HAP-1 (cell line): Measurements from ENCODE around the gene GAGE1.
"Not testable (repeated sequence)": the region's sequence is repeated elsewhere in the genome, so short reads cannot be mapped to it uniquely, and the experiment has no call there.

Experiments used
- DNase-seq, 2 experiments: peaks; one replicate each; pipeline ENCODE4 v3.0.0-alpha.2; 2016 to 2020; ENCODE audit warnings: low spot score in 2 of 2
- H3K27me3 ChIP-seq: fragments of 250-450 bp; sonication (Bioruptor Pico); 2 replicates; pipeline ENCODE4 v1.5.1; 2020; ENCODE audit warnings: low read depth, mild to moderate bottlenecking, moderate library complexity
- H3K36me3 ChIP-seq: fragments of 250-450 bp; sonication (Bioruptor Pico); replicated peaks from 2 replicates; pipeline ENCODE4 v1.5.1; 2020; ENCODE audit warnings: mild to moderate bottlenecking
- H3K4me1 ChIP-seq: fragments of 250-450 bp; sonication (Bioruptor Pico); 2 replicates; pipeline ENCODE4 v1.5.1; 2020; ENCODE audit warnings: mild to moderate bottlenecking
- H3K4me3 ChIP-seq: fragments of 250-450 bp; sonication (Bioruptor Pico); 2 replicates; pipeline ENCODE4 v1.5.1; 2020; ENCODE audit warnings: mild to moderate bottlenecking, moderate library complexity
- H3K9me3 ChIP-seq: fragments of 250-450 bp; sonication (Bioruptor Pico); 2 replicates; pipeline ENCODE4 v1.5.1; 2020; ENCODE audit warnings: mild to moderate bottlenecking, moderate library complexity
- in situ Hi-C: fragments of 300-500 bp; cut with MboI; formaldehyde crosslinking; loops from 3 replicates; pipeline ENCODE4 v1.14.3; 2020; ENCODE audit warnings: low sequenced_read_pairs, inconsistent platforms, mixed read lengths

The GAGE1 gene

GRCh38 chrX:49598720-49599119, at the start of gene GAGE1:
GAGE1 (plus strand) TSS chrX:49599020; CDS start chrX:49600175, 1,155 bp downstream.
- in situ Hi-C loops, H3K27me3 ChIP-seq: not testable (repeated sequence)

GRCh38 chrX:49550989-49551388, 47.8 kb upstream of the GAGE1 start, which contains the start of gene GAGE12E:
GAGE12E (plus strand) TSS chrX:49551289; CDS start chrX:49552444, 1,155 bp downstream.
- H3K9me3 ChIP-seq, H3K4me1 ChIP-seq, H3K27me3 ChIP-seq, H3K4me3 ChIP-seq, H3K36me3 ChIP-seq, DNase-seq, in situ Hi-C loops: not testable (repeated sequence)

More at GRCh38 chrX:49598720-49599119, at the start of gene GAGE1:
- H3K4me3 ChIP-seq, H3K9me3 ChIP-seq, H3K4me1 ChIP-seq, H3K36me3 ChIP-seq, DNase-seq: not testable (repeated sequence)

- DNase-seq, H3K36me3 ChIP-seq, in situ Hi-C loops, H3K4me1 ChIP-seq, H3K9me3 ChIP-seq, H3K4me3 ChIP-seq, H3K27me3 ChIP-seq: not testable (repeated sequence)
Measured at GRCh38 chrX:49560542-49560941, 38.3 kb upstream of the GAGE1 start, which contains the start of gene GAGE12F. GAGE12F (plus strand) TSS chrX:49560842; CDS start chrX:49561997, 1,155 bp downstream.

- H3K4me1 ChIP-seq, in situ Hi-C loops, H3K4me3 ChIP-seq, H3K27me3 ChIP-seq, H3K9me3 ChIP-seq, H3K36me3 ChIP-seq: not testable (repeated sequence)
- peak in 1 of 2 experiments; percentile 4 for DNase-seq
Measured at GRCh38 chrX:49568728-49569127, 30.1 kb upstream of the GAGE1 start.

- H3K4me1 ChIP-seq, DNase-seq, H3K36me3 ChIP-seq, in situ Hi-C loops, H3K4me3 ChIP-seq, H3K9me3 ChIP-seq, H3K27me3 ChIP-seq: not testable (repeated sequence)
Measured at GRCh38 chrX:49569152-49569551, 29.7 kb upstream of the GAGE1 start.

- H3K9me3 ChIP-seq, H3K4me1 ChIP-seq, H3K4me3 ChIP-seq, H3K36me3 ChIP-seq, in situ Hi-C loops, H3K27me3 ChIP-seq, DNase-seq: not testable (repeated sequence)
Measured at GRCh38 chrX:49570100-49570499, 28.7 kb upstream of the GAGE1 start, which contains the start of gene GAGE12G. GAGE12G (plus strand) TSS chrX:49570400; CDS start chrX:49571555, 1,155 bp downstream.

- DNase-seq, H3K9me3 ChIP-seq, H3K36me3 ChIP-seq, H3K4me1 ChIP-seq, H3K4me3 ChIP-seq, in situ Hi-C loops, H3K27me3 ChIP-seq: not testable (repeated sequence)
Measured at GRCh38 chrX:49579649-49580048, 19.2 kb upstream of the GAGE1 start, which contains the start of gene GAGE12H. GAGE12H (plus strand) TSS chrX:49579949; CDS start chrX:49581104, 1,155 bp downstream.

- H3K4me1 ChIP-seq, DNase-seq, in situ Hi-C loops, H3K9me3 ChIP-seq, H3K27me3 ChIP-seq, H3K4me3 ChIP-seq, H3K36me3 ChIP-seq: not testable (repeated sequence)
Measured at GRCh38 chrX:49589196-49589595, 9.6 kb upstream of the GAGE1 start, which contains the start of gene GAGE2A. GAGE2A (plus strand) TSS chrX:49589496; CDS start chrX:49590651, 1,155 bp downstream.

- H3K4me1 ChIP-seq, H3K4me3 ChIP-seq, H3K27me3 ChIP-seq, H3K36me3 ChIP-seq, in situ Hi-C loops, H3K9me3 ChIP-seq: not testable (repeated sequence)
- DNase-seq = peak in 1 of 2 experiments; percentile 7
Measured at GRCh38 chrX:49589769-49590478, 8.9 kb upstream of the GAGE1 start.

- H3K4me1 ChIP-seq, H3K36me3 ChIP-seq, H3K9me3 ChIP-seq, DNase-seq, in situ Hi-C loops, H3K27me3 ChIP-seq, H3K4me3 ChIP-seq: not testable (repeated sequence)
Measured at GRCh38 chrX:49590488-49590887, 8.3 kb upstream of the GAGE1 start.

GRCh38 chrX:49610718-49611310, 12.0 kb downstream of the GAGE1 start:
- no peak for DNase-seq
- no peaks in the 10 kb centered on the region for H3K9me3 ChIP-seq
- in situ Hi-C loops = no loop called here
- H3K4me1 ChIP-seq = no peaks in the 10 kb centered on the region
- H3K27me3 ChIP-seq = no peaks in the 10 kb centered on the region
- no peaks in the 10 kb centered on the region for H3K36me3 ChIP-seq
- H3K4me3 ChIP-seq = no peak overlapping the region

GRCh38 chrX:49618574-49618973, 19.8 kb downstream of the GAGE1 start:
- Histone ChIP-seq H3K4me3 (no peak overlapping the region), H3K36me3 (no peaks in the 10 kb centered on the region), H3K4me1 (no peaks in the 10 kb centered on the region), H3K27me3 (no peaks in the 10 kb centered on the region), H3K9me3 (no peaks in the 10 kb centered on the region)
- in situ Hi-C loops = no loop called here
- no peak for DNase-seq

- H3K9me3 ChIP-seq = no peaks in the 10 kb centered on the region
- H3K4me3 ChIP-seq = no peak overlapping the region
- DNase-seq = peak; percentile 47 to 81
- no peaks in the 10 kb centered on the region for H3K27me3 ChIP-seq
- no peaks in the 10 kb centered on the region for H3K36me3 ChIP-seq
- H3K4me1 ChIP-seq = no peaks in the 10 kb centered on the region
- in situ Hi-C loops = no loop called here
Measured at GRCh38 chrX:49627086-49627777, 28.4 kb downstream of the GAGE1 start.
